ENCODE data around the gene PRL. TPM values are rescaled to one million over a fixed set of nuclear protein-coding genes. Genes with fewer than 3 reads are reported as not detected.
A peak's percentile ranks its signal among the peaks of the same experiment; 100 is the strongest.

The PRL gene
- total RNA-seq, 1 donor, result under 0.01 TPM

GRCh38 chr6:22237526-22237925 is 59.3 kb downstream of the PRL start:
- peak in 2 of 3 donors; percentile 12 to 21 for DNase-seq (ENCODE audit: low read depth in 2 of 3, low spot score in 2 of 3)
